Vagina (tissue), 2 donors: ENCODE measurements around the gene TTC34. TPM values are rescaled to one million over a fixed set of nuclear protein-coding genes. Genes with fewer than 3 reads are reported as not detected.

Experiments
- DNase-seq, 2 donors: peaks; one replicate each; pipeline ENCODE4 v3.0.0-alpha.2; 2017; ENCODE audit errors: extremely low spot score in 2 of 2
- H3K27ac ChIP-seq: fragments of 200-600 bp; sonication (generic); one replicate; pipeline ENCODE4 v1.5.1; 2019
- H3K27me3 ChIP-seq: fragments of 200-600 bp; sonication (generic); one replicate; pipeline ENCODE4 v1.5.1; 2019
- H3K36me3 ChIP-seq, 2 donors: fragments of 200-600 bp; sonication (generic); one replicate each; pipeline ENCODE4 v1.5.1; 2017 to 2019
- H3K4me1 ChIP-seq: fragments of 200-600 bp; sonication (generic); one replicate; pipeline ENCODE4 v1.5.1; 2019
- H3K4me3 ChIP-seq, 2 donors: fragments of 200-600 bp; sonication (generic); 1 replicate in 1 of 2; 2 replicates in 1 of 2; pipeline ENCODE4 v1.5.1; 2016 to 2019
- H3K9me3 ChIP-seq: fragments of 200-600 bp; sonication (generic); one replicate; pipeline ENCODE4 v1.5.1; 2019
- CTCF ChIP-seq, 3 experiments: fragments of 450-650 bp in 2 of 3; fragments of 200-600 bp in 1 of 3; sonication (generic) in 1 of 3; IDR thresholded peaks; one replicate each; pipeline ENCODE4 v1.5.1; 2017 to 2019; ENCODE audit warnings: antibody characterized with exemption in 3 of 3, mild to moderate bottlenecking in 2 of 3, moderate library complexity in 2 of 3
- POLR2A ChIP-seq, 2 donors: fragments of 450-650 bp; IDR thresholded peaks; one replicate each; pipeline ENCODE4 v1.6.1; 2017; ENCODE audit warnings: antibody characterized with exemption in 2 of 2, mild to moderate bottlenecking in 2 of 2, moderate library complexity in 2 of 2
- POLR2AphosphoS5 ChIP-seq, 2 donors: sonication (generic); formaldehyde crosslinking; IDR thresholded peaks; one replicate each; pipeline ENCODE4 v1.9.0; 2017; ENCODE audit warnings: antibody characterized with exemption in 2 of 2, mild to moderate bottlenecking in 2 of 2, low read depth in 1 of 2; ENCODE audit not compliant: insufficient read depth in 1 of 2
- intact Hi-C: fragments of 100-400 bp; cut with DNase I; formaldehyde crosslinking; loops from one replicate; pipeline ENCODE4 v1.15.1; 2023
- total RNA-seq: library from RNA; depleted of rRNA; stranded (reverse); fragments of >200 nt; gene quantifications from one replicate; pipeline ENCODE4 v1.2.3, GENCODE V29; 2016

TTC34 gene
- total RNA-seq, 1 donor from 2014 or later: under 0.01 TPM

DNA sequence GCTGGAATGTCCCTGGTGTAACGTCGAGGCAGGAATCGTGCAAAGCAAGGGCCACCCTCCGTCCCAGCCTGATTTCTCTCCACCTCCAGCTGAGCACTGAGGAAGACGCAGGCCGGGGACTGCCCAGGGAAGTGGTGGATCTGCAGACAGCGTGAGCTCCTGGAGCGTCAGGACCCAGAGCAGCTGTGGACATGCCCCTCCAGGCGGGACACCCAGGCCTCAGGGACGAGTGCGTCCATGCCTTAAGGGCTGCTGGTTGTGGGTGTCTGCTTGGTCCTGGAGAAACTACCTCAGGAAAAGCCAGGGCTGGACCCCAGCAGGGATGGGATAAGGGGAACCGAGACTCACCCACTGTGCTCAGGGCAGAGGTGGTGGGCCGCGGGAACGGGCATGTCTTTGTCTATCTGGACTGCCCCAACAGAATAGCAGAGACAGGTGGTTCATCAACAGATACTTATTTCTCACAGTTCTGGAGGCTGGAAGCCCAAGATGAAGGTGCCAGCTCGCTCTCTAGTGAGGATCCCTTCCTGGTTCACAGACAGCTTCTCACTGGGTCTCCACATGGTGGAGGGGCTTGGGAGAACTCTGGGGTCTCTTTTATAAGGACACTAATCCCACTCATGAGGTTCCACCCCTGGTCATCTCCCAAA lies 162.9 kb downstream of the TTC34 start:
- Histone ChIP-seq H3K9me3 (no peaks in the 10 kb centered on the region), H3K4me1 (peaks cover 21% of the 10 kb centered on the region), H3K27me3 (no peaks in the 10 kb centered on the region), H3K36me3 (no peaks in the 10 kb centered on the region), H3K4me3 (no peak overlapping the region), H3K27ac (no peak overlapping the region)
- TF ChIP-seq POLR2AphosphoS5 (IDR thresholded peaks at IDR 0.05; ENCODE audit: insufficient read depth in 1 of 2, low read depth in 1 of 2) (no peak), CTCF (IDR thresholded peaks at IDR 0.05) (no peak), POLR2A (IDR thresholded peaks at IDR 0.05) (no peak)
- intact Hi-C loops: no loop called here
- DNase-seq: no peak

- H3K27ac ChIP-seq: no peak overlapping the region
- no peaks in the 10 kb centered on the region for H3K36me3 ChIP-seq
- TF ChIP-seq POLR2AphosphoS5 (IDR thresholded peaks at IDR 0.05; ENCODE audit: insufficient read depth in 1 of 2, low read depth in 1 of 2) (no peak), POLR2A (IDR thresholded peaks at IDR 0.05) (no peak), CTCF (IDR thresholded peaks at IDR 0.05) (no peak)
- DNase-seq: no peak
- H3K27me3 ChIP-seq: no peaks in the 10 kb centered on the region
- intact Hi-C loops: no loop called here
- H3K4me1 ChIP-seq: peaks cover 14% of the 10 kb centered on the region
- H3K4me3 ChIP-seq: no peak overlapping the region
- H3K9me3 ChIP-seq: no peaks in the 10 kb centered on the region
Measured at GRCh38 chr1:2637442-2638145, 163.9 kb downstream of the TTC34 start.

- Histone ChIP-seq H3K9me3 (no peaks in the 10 kb centered on the region), H3K4me3 (no peak overlapping the region), H3K36me3 (no peaks in the 10 kb centered on the region), H3K27ac (no peak overlapping the region), H3K27me3 (no peaks in the 10 kb centered on the region), H3K4me1 (peaks cover 5% of the 10 kb centered on the region)
- DNase-seq: no peak
- no peak for TF ChIP-seq POLR2A (IDR thresholded peaks at IDR 0.05)
- TF ChIP-seq CTCF (IDR thresholded peaks at IDR 0.05): no peak
- TF ChIP-seq POLR2AphosphoS5 (IDR thresholded peaks at IDR 0.05; ENCODE audit: insufficient read depth in 1 of 2, low read depth in 1 of 2): no peak
- intact Hi-C loops: no loop called here
Measured at GRCh38 chr1:2636733-2637132, 164.8 kb downstream of the TTC34 start.

- no peak overlapping the region for H3K4me3 ChIP-seq
- intact Hi-C loops: no loop called here
- no peak for DNase-seq
- H3K9me3 ChIP-seq: no peaks in the 10 kb centered on the region
- no peak overlapping the region for H3K27ac ChIP-seq
- no peaks in the 10 kb centered on the region for H3K36me3 ChIP-seq
- TF ChIP-seq POLR2AphosphoS5 (IDR thresholded peaks at IDR 0.05; ENCODE audit: insufficient read depth in 1 of 2, low read depth in 1 of 2) (no peak), CTCF (IDR thresholded peaks at IDR 0.05) (no peak)
- H3K27me3 ChIP-seq: no peaks in the 10 kb centered on the region
- H3K4me1 ChIP-seq: no peaks in the 10 kb centered on the region
Measured at GRCh38 chr1:2635361-2636010, 166.0 kb downstream of the TTC34 start.
